Measurements from ENCODE around the gene BROX.

GRCh38 chr1:222768592-222768991 lies 56.2 kb downstream of the BROX start:
- TF ChIP-seq, protein P1, sequence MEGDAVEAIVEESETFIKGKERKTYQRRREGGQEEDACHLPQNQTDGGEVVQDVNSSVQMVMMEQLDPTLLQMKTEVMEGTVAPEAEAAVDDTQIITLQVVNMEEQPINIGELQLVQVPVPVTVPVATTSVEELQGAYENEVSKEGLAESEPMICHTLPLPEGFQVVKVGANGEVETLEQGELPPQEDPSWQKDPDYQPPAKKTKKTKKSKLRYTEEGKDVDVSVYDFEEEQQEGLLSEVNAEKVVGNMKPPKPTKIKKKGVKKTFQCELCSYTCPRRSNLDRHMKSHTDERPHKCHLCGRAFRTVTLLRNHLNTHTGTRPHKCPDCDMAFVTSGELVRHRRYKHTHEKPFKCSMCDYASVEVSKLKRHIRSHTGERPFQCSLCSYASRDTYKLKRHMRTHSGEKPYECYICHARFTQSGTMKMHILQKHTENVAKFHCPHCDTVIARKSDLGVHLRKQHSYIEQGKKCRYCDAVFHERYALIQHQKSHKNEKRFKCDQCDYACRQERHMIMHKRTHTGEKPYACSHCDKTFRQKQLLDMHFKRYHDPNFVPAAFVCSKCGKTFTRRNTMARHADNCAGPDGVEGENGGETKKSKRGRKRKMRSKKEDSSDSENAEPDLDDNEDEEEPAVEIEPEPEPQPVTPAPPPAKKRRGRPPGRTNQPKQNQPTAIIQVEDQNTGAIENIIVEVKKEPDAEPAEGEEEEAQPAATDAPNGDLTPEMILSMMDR (IDR thresholded peaks at IDR 0.05): no peak
- TF ChIP-seq POLR2A (IDR thresholded peaks at IDR 0.05): no peak
